Activated CD8-positive, alpha-beta T cell treated with anti-CD3 and anti-CD28 coated beads for 36 hours (primary cell): Measurements from ENCODE around the gene UBE2H. TPM values are rescaled to one million over a fixed set of nuclear protein-coding genes. Genes with fewer than 3 reads are reported as not detected.
A peak's percentile ranks its signal among the peaks of the same experiment; 100 is the strongest.

Experiments
- ATAC-seq: fragments of 200-7000 bp; cut with Tn5 transposase; one replicate; pipeline ENCODE4 v1.10.0; 2021; ENCODE audit warnings: mild to moderate bottlenecking, moderate library complexity
- CTCF ChIA-PET: fragments of 350-600 bp; sonication (Branson Sonifier 250); formaldehyde crosslinking; loops from one replicate; lab custom pipeline; 2021; ENCODE audit warnings: antibody characterized with exemption; lab: Charles Lee
- POLR2A ChIA-PET: fragments of 350-600 bp; sonication (Branson Sonifier 250); formaldehyde crosslinking; loops from one replicate; lab custom pipeline; 2021; ENCODE audit warnings: antibody characterized with exemption; lab: Charles Lee
- DNase-seq: peaks from one replicate; pipeline ENCODE4 v3.0.0-alpha.2; 2020
- H3K27ac Mint-ChIP-seq: one replicate; pipeline ENCODE4 v1.8.0; 2021; ENCODE audit warnings: mild to moderate bottlenecking, mixed read lengths
- H3K27me3 Mint-ChIP-seq: one replicate; pipeline ENCODE4 v1.8.0; 2021; ENCODE audit warnings: mixed read lengths
- H3K36me3 Mint-ChIP-seq: one replicate; pipeline ENCODE4 v1.8.0; 2021; ENCODE audit warnings: low read depth, mixed read lengths
- H3K4me1 Mint-ChIP-seq: one replicate; pipeline ENCODE4 v1.8.0; 2021; ENCODE audit warnings: low read depth, mixed read lengths
- H3K4me3 Mint-ChIP-seq: one replicate; pipeline ENCODE4 v1.8.0; 2021; ENCODE audit warnings: mild to moderate bottlenecking, moderate library complexity, mixed read lengths
- H3K9me3 Mint-ChIP-seq: one replicate; pipeline ENCODE4 v1.8.0; 2021; ENCODE audit warnings: mixed read lengths
- intact Hi-C: fragments of 100-400 bp; cut with micrococcal nuclease; formaldehyde crosslinking; loops from one replicate; pipeline ENCODE4 v1.10.0; 2022
- total RNA-seq, 2 experiments: library from RNA; stranded (reverse); gene quantifications; one replicate each; pipeline ENCODE4 v1.2.3, GENCODE V29; 2021
- TF ChIP-seq, protein P1 (sequence below): fragments of 200-600 bp; IDR thresholded peaks from one replicate; pipeline ENCODE4 v1.8.0; 2022; ENCODE audit warnings: antibody characterized with exemption, mild to moderate bottlenecking

The UBE2H gene
- total RNA-seq, 2 experiments from 2014 or later: 22.4 to 22.6 TPM

DNA sequence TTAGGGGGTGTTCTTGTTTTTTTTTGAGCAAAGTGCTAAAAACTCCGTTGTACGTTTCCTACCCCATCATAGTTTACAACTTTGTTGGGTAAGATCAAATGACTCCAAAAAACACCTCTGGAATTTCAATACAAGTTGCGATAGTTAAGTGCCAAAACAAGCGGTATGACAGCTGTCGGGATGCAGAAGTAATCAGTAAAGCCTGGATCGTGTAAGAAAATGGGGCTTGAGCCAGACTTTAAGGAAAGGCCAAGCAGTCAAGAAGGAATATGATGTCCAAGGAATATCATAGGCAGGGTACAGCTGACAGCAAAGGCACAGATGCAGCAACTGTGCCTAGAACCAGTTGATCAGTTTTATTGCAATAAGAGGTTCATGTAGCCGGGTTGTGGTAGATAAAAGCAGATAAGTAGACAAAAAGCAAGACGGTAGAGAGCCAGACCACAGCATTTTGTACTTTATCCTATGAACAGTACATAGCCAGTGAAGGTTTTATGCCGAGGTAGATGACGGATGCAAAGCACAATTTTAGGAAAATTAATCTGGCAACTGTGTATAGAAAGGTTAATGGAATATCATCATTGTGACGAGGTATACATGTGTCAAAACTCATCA is 45.5 kb downstream of the UBE2H start:
- intact Hi-C loops: no loop called here
- Mint-ChIP-seq H3K4me3 (no peak overlapping the region), H3K4me1 (peaks cover 65% of the 10 kb centered on the region), H3K9me3 (peaks cover 3% of the 10 kb centered on the region), H3K27me3 (no peaks in the 10 kb centered on the region), H3K27ac (peak overlapping the region; percentile 40), H3K36me3 (peaks cover 23% of the 10 kb centered on the region)
- CTCF ChIA-PET: interaction anchor here (1.1 kb wide), 1 partner anchor 104 kb away, joined by 4 read pairs; no protein-coding TSS in a partner anchor
- TF ChIP-seq, protein P1, sequence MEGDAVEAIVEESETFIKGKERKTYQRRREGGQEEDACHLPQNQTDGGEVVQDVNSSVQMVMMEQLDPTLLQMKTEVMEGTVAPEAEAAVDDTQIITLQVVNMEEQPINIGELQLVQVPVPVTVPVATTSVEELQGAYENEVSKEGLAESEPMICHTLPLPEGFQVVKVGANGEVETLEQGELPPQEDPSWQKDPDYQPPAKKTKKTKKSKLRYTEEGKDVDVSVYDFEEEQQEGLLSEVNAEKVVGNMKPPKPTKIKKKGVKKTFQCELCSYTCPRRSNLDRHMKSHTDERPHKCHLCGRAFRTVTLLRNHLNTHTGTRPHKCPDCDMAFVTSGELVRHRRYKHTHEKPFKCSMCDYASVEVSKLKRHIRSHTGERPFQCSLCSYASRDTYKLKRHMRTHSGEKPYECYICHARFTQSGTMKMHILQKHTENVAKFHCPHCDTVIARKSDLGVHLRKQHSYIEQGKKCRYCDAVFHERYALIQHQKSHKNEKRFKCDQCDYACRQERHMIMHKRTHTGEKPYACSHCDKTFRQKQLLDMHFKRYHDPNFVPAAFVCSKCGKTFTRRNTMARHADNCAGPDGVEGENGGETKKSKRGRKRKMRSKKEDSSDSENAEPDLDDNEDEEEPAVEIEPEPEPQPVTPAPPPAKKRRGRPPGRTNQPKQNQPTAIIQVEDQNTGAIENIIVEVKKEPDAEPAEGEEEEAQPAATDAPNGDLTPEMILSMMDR: no peak
- ATAC-seq: no peak
- POLR2A ChIA-PET: interaction anchor here (1.1 kb wide), 1 partner anchor 9 kb away, joined by 4 read pairs; no protein-coding TSS in a partner anchor
- DNase-seq: no peak

- peaks cover 66% of the 10 kb centered on the region for H3K4me1 Mint-ChIP-seq
- H3K27me3 Mint-ChIP-seq: no peaks in the 10 kb centered on the region
- H3K9me3 Mint-ChIP-seq: peaks cover 3% of the 10 kb centered on the region
- H3K27ac Mint-ChIP-seq: peak overlapping the region; percentile 40
- DNase-seq (no peak), ATAC-seq (peak; percentile 84)
- TF ChIP-seq, protein P1: no peak
- ChIA-PET POLR2A (interaction anchor here (1.1 kb wide), 1 partner anchor 9 kb away, joined by 4 read pairs; no protein-coding TSS in a partner anchor), CTCF (interaction anchor here (1.1 kb wide), 1 partner anchor 105 kb away, joined by 4 read pairs; no protein-coding TSS in a partner anchor)
- intact Hi-C loops: no loop called here
- H3K4me3 Mint-ChIP-seq: no peak overlapping the region
- H3K36me3 Mint-ChIP-seq: peaks cover 23% of the 10 kb centered on the region
Measured at GRCh38 chr7:129906700-129907099, 46.1 kb downstream of the UBE2H start.

DNA sequence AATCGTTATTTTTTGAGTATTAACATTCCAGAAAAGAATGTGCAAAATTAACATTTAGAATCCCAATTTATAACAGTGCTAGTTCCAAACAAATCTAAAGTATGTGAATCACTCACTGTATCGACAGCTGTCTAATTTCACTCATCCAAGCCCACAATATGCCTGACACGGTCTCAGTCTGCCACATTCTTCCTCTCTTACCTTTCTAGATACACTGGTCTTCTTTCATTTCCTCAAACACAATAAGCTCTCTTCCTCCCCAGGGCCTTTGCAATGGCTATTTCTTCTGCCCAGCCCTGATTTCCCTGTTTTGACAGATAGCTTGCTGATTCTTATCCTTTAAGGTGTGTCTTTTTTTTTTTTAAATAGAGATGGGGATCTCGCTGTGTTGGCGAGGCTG is 48.8 kb downstream of the UBE2H start:
- Mint-ChIP-seq H3K27me3 (no peaks in the 10 kb centered on the region), H3K4me3 (no peak overlapping the region), H3K9me3 (peaks cover 3% of the 10 kb centered on the region), H3K27ac (no peak overlapping the region), H3K4me1 (peaks cover 62% of the 10 kb centered on the region), H3K36me3 (peaks cover 25% of the 10 kb centered on the region)
- intact Hi-C loops: no loop called here
- TF ChIP-seq, protein P1: no peak
- DNase-seq (no peak), ATAC-seq (no peak)
- ChIA-PET CTCF (interaction anchor here (1.0 to 3.3 kb wide), 3 partner anchors 10 to 28 kb away, joined by 3 to 13 read pairs (median 8); no protein-coding TSS in a partner anchor), POLR2A (no interaction called here)

DNA sequence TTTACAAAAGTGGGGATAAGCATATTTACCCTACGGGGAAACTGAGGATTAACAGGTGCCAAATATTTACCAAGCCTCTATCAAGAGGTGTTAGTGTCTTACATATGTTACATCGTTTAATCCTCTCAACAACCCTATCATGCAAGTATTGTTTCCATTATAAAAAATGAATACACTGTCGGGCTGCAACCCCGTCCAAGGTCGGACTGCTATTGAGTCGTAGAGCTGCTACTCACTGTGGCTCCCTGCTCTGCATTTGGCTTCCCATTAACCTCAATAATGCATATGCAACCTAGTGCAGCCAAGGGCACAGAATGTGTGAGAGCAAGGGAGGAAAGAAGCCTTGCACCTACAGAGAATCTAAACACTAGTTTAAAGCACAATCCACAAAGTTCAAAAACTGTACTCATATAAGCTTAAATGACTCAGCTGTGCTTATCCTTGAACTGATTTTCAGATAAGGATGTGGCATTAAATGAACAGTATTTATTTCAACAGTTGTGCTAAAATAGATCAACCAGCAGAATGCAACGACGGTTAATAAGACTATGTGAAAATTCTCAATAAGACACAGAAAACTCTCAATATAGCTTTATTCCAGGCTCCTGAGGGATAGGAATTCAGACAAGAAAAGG is 49.9 kb downstream of the UBE2H start:
- intact Hi-C loops: no loop called here
- CTCF ChIA-PET: interaction anchor here (1.0 to 3.3 kb wide), 2 partner anchors 9 to 27 kb away, joined by 3 to 13 read pairs; no protein-coding TSS in a partner anchor
- Mint-ChIP-seq H3K27ac (no peak overlapping the region), H3K27me3 (no peaks in the 10 kb centered on the region), H3K4me3 (no peak overlapping the region), H3K4me1 (peaks cover 61% of the 10 kb centered on the region), H3K36me3 (peaks cover 23% of the 10 kb centered on the region), H3K9me3 (peaks cover 3% of the 10 kb centered on the region)
- no peak for ATAC-seq
- DNase-seq: no peak
- TF ChIP-seq, protein P1: no peak
- POLR2A ChIA-PET: interaction anchor here (0.6 to 0.8 kb wide), 2 partner anchors 12 to 16 kb away, joined by 3 read pairs; no protein-coding TSS in a partner anchor
